Mesenchymal stem cell (in vitro differentiated cells and primary cell): Measurements from ENCODE around the gene HMG20A.
A peak's percentile ranks its signal among the peaks of the same experiment; 100 is the strongest.

Source experiments
- DNase-seq: peaks from one replicate; pipeline ENCODE4 v3.0.0-alpha.2; 2013
- H2AFZ ChIP-seq: one replicate; pipeline ENCODE4 v1.6.1; 2013; ENCODE audit warnings: low read depth, mild to moderate bottlenecking, control low read depth, inconsistent platforms, low read length, moderate library complexity
- H2AK5ac ChIP-seq: 2 replicates; pipeline ENCODE4 v1.6.1; 2013; ENCODE audit warnings: low read length, moderate library complexity, mild to moderate bottlenecking, inconsistent platforms; ENCODE audit not compliant: severe bottlenecking
- H2BK120ac ChIP-seq: one replicate; pipeline ENCODE4 v1.6.1; 2013; ENCODE audit warnings: low read depth, mild to moderate bottlenecking, inconsistent platforms, low read length, moderate library complexity
- H2BK12ac ChIP-seq, 2 experiments: one replicate each; pipeline ENCODE4 v1.6.1; 2013; ENCODE audit warnings: inconsistent platforms in 2 of 2, low read length in 2 of 2, mild to moderate bottlenecking in 2 of 2, moderate library complexity in 2 of 2, control low read depth in 1 of 2
- H2BK15ac ChIP-seq: one replicate; pipeline ENCODE4 v1.6.1; 2013; ENCODE audit warnings: mild to moderate bottlenecking, low read depth, inconsistent platforms; ENCODE audit not compliant: poor library complexity, severe bottlenecking
- H2BK5ac ChIP-seq: 2 replicates; pipeline ENCODE4 v1.6.1; 2013; ENCODE audit warnings: low read depth, mild to moderate bottlenecking, low read length, control low read depth, inconsistent platforms; ENCODE audit not compliant: poor library complexity, severe bottlenecking
- H3K14ac ChIP-seq, 2 experiments: one replicate each; pipeline ENCODE4 v1.6.1; 2013; ENCODE audit warnings: inconsistent platforms in 2 of 2, low read length in 2 of 2, control low read depth in 1 of 2, mild to moderate bottlenecking in 1 of 2, moderate library complexity in 1 of 2
- H3K18ac ChIP-seq, 2 experiments: one replicate each; pipeline ENCODE4 v1.6.1; 2013; ENCODE audit warnings: inconsistent platforms in 2 of 2, low read length in 2 of 2, control low read depth in 1 of 2, low read depth in 1 of 2, mild to moderate bottlenecking in 1 of 2
- H3K23ac ChIP-seq, 2 experiments: one replicate each; pipeline ENCODE4 v1.6.1; 2013; ENCODE audit warnings: inconsistent platforms in 2 of 2, low read length in 2 of 2, mild to moderate bottlenecking in 2 of 2, moderate library complexity in 2 of 2, control low read depth in 1 of 2
- H3K27ac ChIP-seq: 2 replicates; pipeline ENCODE4 v1.5.1; 2013; ENCODE audit warnings: mild to moderate bottlenecking, moderate library complexity, low read length, control low read depth, inconsistent platforms; ENCODE audit not compliant: poor library complexity, severe bottlenecking
- H3K27me3 ChIP-seq, 2 experiments: 2 replicates each; pipeline versions ENCODE4 v1.6.1 to v1.7.0; 2013; ENCODE audit warnings: low read length in 2 of 2, mild to moderate bottlenecking in 2 of 2, moderate library complexity in 2 of 2, control low read depth in 1 of 2, inconsistent platforms in 1 of 2; ENCODE audit not compliant: control insufficient read depth in 1 of 2, insufficient read depth in 1 of 2
- H3K36me3 ChIP-seq, 2 experiments: 2 replicates each; pipeline versions ENCODE4 v1.6.1 to v1.7.0; 2013; ENCODE audit warnings: low read length in 2 of 2, control low read depth in 1 of 2, inconsistent platforms in 1 of 2, low read depth in 1 of 2, mild to moderate bottlenecking in 1 of 2; ENCODE audit not compliant: insufficient read depth in 2 of 2, control insufficient read depth in 1 of 2
- H3K4ac ChIP-seq, 2 experiments: one replicate each; pipeline ENCODE4 v1.6.1; 2013; ENCODE audit warnings: inconsistent platforms in 2 of 2, low read length in 2 of 2, mild to moderate bottlenecking in 2 of 2, moderate library complexity in 2 of 2, control low read depth in 1 of 2, low read depth in 1 of 2
- H3K4me1 ChIP-seq: 2 replicates; pipeline ENCODE4 v1.6.1; 2013; ENCODE audit warnings: low read depth, low read length, control low read depth; ENCODE audit not compliant: control insufficient read depth, insufficient read depth
- H3K4me2 ChIP-seq: 2 replicates; pipeline ENCODE4 v1.6.1; 2013; ENCODE audit warnings: low read length, mild to moderate bottlenecking, inconsistent platforms; ENCODE audit not compliant: poor library complexity, severe bottlenecking
- H3K4me3 ChIP-seq, 2 experiments: 2 replicates each; pipeline versions ENCODE4 v1.5.1 to v1.7.0; 2013; ENCODE audit warnings: low read length in 2 of 2, mild to moderate bottlenecking in 2 of 2, control low read depth in 1 of 2, low read depth in 1 of 2; ENCODE audit not compliant: insufficient read depth in 1 of 2
- H3K79me1 ChIP-seq: replicated peaks from 2 replicates; pipeline ENCODE4 v1.6.1; 2013; ENCODE audit warnings: mild to moderate bottlenecking, control low read depth, low read length, inconsistent platforms; ENCODE audit not compliant: poor library complexity, severe bottlenecking
- H3K9ac ChIP-seq: 2 replicates; pipeline ENCODE4 v1.7.0; 2013; ENCODE audit warnings: mild to moderate bottlenecking, low read length, moderate library complexity
- H3K9me3 ChIP-seq: 2 replicates; pipeline ENCODE4 v1.7.0; 2013; ENCODE audit warnings: mild to moderate bottlenecking, low read length; ENCODE audit not compliant: control insufficient read depth
- H4K8ac ChIP-seq: one replicate; pipeline ENCODE4 v1.6.1; 2013; ENCODE audit warnings: inconsistent platforms, mild to moderate bottlenecking, low read length, moderate library complexity
- H4K91ac ChIP-seq: one replicate; pipeline ENCODE4 v1.6.1; 2013; ENCODE audit warnings: mild to moderate bottlenecking, low read length, inconsistent platforms
- WGBS: methylation state at CpG from one replicate; pipeline ENCODE4 v1.1.7; 2013; ENCODE audit warnings: mixed read lengths; 5-methylcytosine and 5-hydroxymethylcytosine counted together

Gene HMG20A

GRCh38 chr15:77510066-77511057, 89.7 kb downstream of the HMG20A start:
- no peak overlapping the region for H3K4me3 ChIP-seq
- no peak overlapping the region for H3K14ac ChIP-seq
- peak overlapping the region; percentile 69 for H4K8ac ChIP-seq
- no peaks in the 10 kb centered on the region for H3K9me3 ChIP-seq
- H4K91ac ChIP-seq = no peak overlapping the region
- peak overlapping the region; percentile 35 for H2BK120ac ChIP-seq
- no peaks in the 10 kb centered on the region for H3K27me3 ChIP-seq
- H2BK12ac ChIP-seq = peak overlapping the region; percentile 25 to 75
- H3K4me1 ChIP-seq = peaks cover 32% of the 10 kb centered on the region
- peak overlapping the region; percentile 44 for H2BK15ac ChIP-seq
- no peak overlapping the region for H3K23ac ChIP-seq
- no peak overlapping the region for H3K27ac ChIP-seq
- no peak overlapping the region for H3K9ac ChIP-seq
- no peaks in the 10 kb centered on the region for H3K36me3 ChIP-seq
- no peak overlapping the region for H2AFZ ChIP-seq
- no peaks in the 10 kb centered on the region for H3K79me1 ChIP-seq
- H3K4ac ChIP-seq = no peak overlapping the region
- H3K4me2 ChIP-seq = no peak overlapping the region
- no peak overlapping the region for H2AK5ac ChIP-seq
- no peak for DNase-seq
- H2BK5ac ChIP-seq = no peak overlapping the region
- no peak overlapping the region for H3K18ac ChIP-seq
- 82% methylated on average over 11 of the region's 11 CpGs for WGBS

- no peak for DNase-seq
- no peak overlapping the region for H3K4me3 ChIP-seq
- no peak overlapping the region for H3K4me2 ChIP-seq
- H3K79me1 ChIP-seq = no peaks in the 10 kb centered on the region
- no peaks in the 10 kb centered on the region for H3K36me3 ChIP-seq
- H3K27me3 ChIP-seq = no peaks in the 10 kb centered on the region
- H4K91ac ChIP-seq = no peak overlapping the region
- no peak overlapping the region for H3K14ac ChIP-seq
- no peak overlapping the region for H4K8ac ChIP-seq
- no peak overlapping the region for H3K4ac ChIP-seq
- peaks cover 24% of the 10 kb centered on the region for H3K4me1 ChIP-seq
- H2AFZ ChIP-seq = no peak overlapping the region
- 100% methylated on average over 1 of the region's 1 CpG for WGBS
- no peak overlapping the region for H3K23ac ChIP-seq
- H2BK12ac ChIP-seq = no peak overlapping the region
- no peak overlapping the region for H2BK5ac ChIP-seq
- H3K18ac ChIP-seq = no peak overlapping the region
- no peaks in the 10 kb centered on the region for H3K9me3 ChIP-seq
- H2BK15ac ChIP-seq = no peak overlapping the region
- no peak overlapping the region for H3K9ac ChIP-seq
- H2AK5ac ChIP-seq = no peak overlapping the region
- H3K27ac ChIP-seq = no peak overlapping the region
- H2BK120ac ChIP-seq = no peak overlapping the region
These were observed 91.2 kb downstream of the HMG20A start for GRCh38 chr15:77511869-77512268.

- DNase-seq = no peak
- no peaks in the 10 kb centered on the region for H3K36me3 ChIP-seq
- 87% methylated on average over 4 of the region's 4 CpGs for WGBS
These were observed 92.5 kb downstream of the HMG20A start for GRCh38 chr15:77513226-77513625.

GRCh38 chr15:77514641-77515402, 94.1 kb downstream of the HMG20A start:
- H2AK5ac ChIP-seq = no peak overlapping the region
- H3K18ac ChIP-seq = no peak overlapping the region
- H3K4me1 ChIP-seq = peaks cover 7% of the 10 kb centered on the region
- no peak overlapping the region for H4K91ac ChIP-seq
- no peak overlapping the region for H2BK5ac ChIP-seq
- no peaks in the 10 kb centered on the region for H3K36me3 ChIP-seq
- 87% methylated on average over 9 of the region's 11 CpGs for WGBS
- DNase-seq = no peak
- no peak overlapping the region for H2BK12ac ChIP-seq
- no peak overlapping the region for H2AFZ ChIP-seq
- H3K27ac ChIP-seq = no peak overlapping the region
- H3K9ac ChIP-seq = no peak overlapping the region
- no peak overlapping the region for H3K4me3 ChIP-seq
- no peaks in the 10 kb centered on the region for H3K79me1 ChIP-seq
- no peak overlapping the region for H4K8ac ChIP-seq
- H3K9me3 ChIP-seq = no peaks in the 10 kb centered on the region
- H3K4ac ChIP-seq = no peak overlapping the region
- no peak overlapping the region for H3K23ac ChIP-seq
- H3K4me2 ChIP-seq = no peak overlapping the region
- H3K14ac ChIP-seq = no peak overlapping the region
- no peak overlapping the region for H2BK15ac ChIP-seq
- H2BK120ac ChIP-seq = no peak overlapping the region
- peaks cover 3 to 9% of the 10 kb centered on the region in 2 experiments for H3K27me3 ChIP-seq

More at GRCh38 chr15:77513226-77513625, 92.5 kb downstream of the HMG20A start:
- Histone ChIP-seq H3K27ac (no peak overlapping the region), H4K8ac (no peak overlapping the region), H3K9ac (no peak overlapping the region), H3K4ac (no peak overlapping the region), H2BK15ac (no peak overlapping the region), H4K91ac (no peak overlapping the region), H3K18ac (no peak overlapping the region), H3K4me3 (no peak overlapping the region), H3K79me1 (no peaks in the 10 kb centered on the region), H2BK120ac (no peak overlapping the region), H2AFZ (no peak overlapping the region), H3K4me2 (no peak overlapping the region), H2BK12ac (no peak overlapping the region), H2AK5ac (no peak overlapping the region), H3K27me3 (peaks cover 2 to 3% of the 10 kb centered on the region in 2 experiments), H3K9me3 (no peaks in the 10 kb centered on the region), H3K23ac (no peak overlapping the region), H2BK5ac (no peak overlapping the region), H3K4me1 (peaks cover 16% of the 10 kb centered on the region), H3K14ac (no peak overlapping the region)
